Measurements from ENCODE around the gene TMIE.
"Not testable (repeated sequence)": the region's sequence is repeated elsewhere in the genome, so short reads cannot be mapped to it uniquely, and the experiment has no call there.

The TMIE gene

GRCh38 chr3:46748170-46748569 is 47.0 kb downstream of the TMIE start:
- FAIRE-seq, result no peak
- DNase-seq (ENCODE audit: extremely low spot score, insufficient read length, low read depth), result no peak

- FAIRE-seq (no peak), DNase-seq (ENCODE audit: extremely low spot score, insufficient read length, low read depth) (no peak)
Measured at GRCh38 chr3:46749129-46749528, 47.9 kb downstream of the TMIE start.

GRCh38 chr3:46750555-46751038 is 49.4 kb downstream of the TMIE start:
- DNase-seq (ENCODE audit: extremely low spot score, insufficient read length, low read depth) (no peak), FAIRE-seq (no peak)

GRCh38 chr3:46753127-46753526 is 51.9 kb downstream of the TMIE start:
- peak; percentile 66 for FAIRE-seq

GRCh38 chr3:46755646-46756045 is 54.5 kb downstream of the TMIE start:
- FAIRE-seq (no peak), DNase-seq (ENCODE audit: extremely low spot score, insufficient read length, low read depth) (no peak)

More at GRCh38 chr3:46753127-46753526, 51.9 kb downstream of the TMIE start:
- not testable (repeated sequence) for DNase-seq (ENCODE audit: extremely low spot score, insufficient read length, low read depth)

- FAIRE-seq (no peak), DNase-seq (ENCODE audit: extremely low spot score, insufficient read length, low read depth) (no peak)
Measured at GRCh38 chr3:46756642-46757041, 55.5 kb downstream of the TMIE start.

- no peak for FAIRE-seq
- DNase-seq (ENCODE audit: extremely low spot score, insufficient read length, low read depth), result no peak
Measured at GRCh38 chr3:46759239-46760167, 58.3 kb downstream of the TMIE start.
